Spleen (tissue), 11 donors: ENCODE results near the gene HID1. TPM values are rescaled to one million over a fixed set of nuclear protein-coding genes. Genes with fewer than 3 reads are reported as not detected.
A peak's percentile ranks its signal among the peaks of the same experiment; 100 is the strongest.

Source experiments
- DNase-seq: peaks from one replicate; pipeline ENCODE4 v3.0.0-alpha.2; 2020
- H3K27ac ChIP-seq, 8 donors: fragments of 200-600 bp; sonication (generic) in 7 of 8; 1 replicate in 4 of 8; 2 replicates in 4 of 8; pipeline versions ENCODE4 v1.5.0 to v1.8.0; 2016 to 2021; ENCODE audit warnings: inconsistent platforms in 4 of 8, mild to moderate bottlenecking in 4 of 8, moderate library complexity in 1 of 8
- H3K27me3 ChIP-seq, 7 donors: fragments of 200-600 bp; sonication (generic) in 6 of 7; replicated peaks in 1 of 7; 1 replicate in 4 of 7; 2 replicates in 3 of 7; pipeline versions ENCODE4 v1.5.0 to v1.8.0; 2016 to 2021; ENCODE audit warnings: inconsistent platforms in 3 of 7, mild to moderate bottlenecking in 1 of 7
- H3K36me3 ChIP-seq, 6 donors: fragments of 200-600 bp; sonication (generic) in 5 of 6; 1 replicate in 4 of 6; 2 replicates in 2 of 6; pipeline versions ENCODE4 v1.5.0 to v1.8.0; 2016 to 2021; ENCODE audit warnings: inconsistent platforms in 2 of 6
- H3K4me1 ChIP-seq, 6 donors: fragments of 200-600 bp; sonication (generic) in 5 of 6; 1 replicate in 3 of 6; 2 replicates in 3 of 6; pipeline versions ENCODE4 v1.5.0 to v1.8.0; 2016 to 2021; ENCODE audit warnings: inconsistent platforms in 3 of 6
- H3K4me3 ChIP-seq, 8 donors: fragments of 200-600 bp; sonication (generic) in 7 of 8; 1 replicate in 4 of 8; 2 replicates in 4 of 8; pipeline versions ENCODE4 v1.5.0 to v1.8.0; 2016 to 2021; ENCODE audit warnings: inconsistent platforms in 4 of 8, mild to moderate bottlenecking in 4 of 8, moderate library complexity in 2 of 8
- H3K9me3 ChIP-seq, 8 donors: fragments of 200-600 bp; sonication (generic) in 7 of 8; 1 replicate in 4 of 8; 2 replicates in 4 of 8; pipeline versions ENCODE4 v1.5.0 to v1.8.0; 2016 to 2021; ENCODE audit warnings: inconsistent platforms in 4 of 8
- POLR2A ChIP-seq, 3 donors: fragments of 450-650 bp; IDR thresholded peaks; one replicate each; pipeline ENCODE4 v1.5.1; 2017; ENCODE audit warnings: antibody characterized with exemption in 3 of 3, mild to moderate bottlenecking in 1 of 3
- POLR2AphosphoS5 ChIP-seq, 3 donors: sonication (generic); formaldehyde crosslinking; IDR thresholded peaks; one replicate each; pipeline ENCODE4 v1.5.1; 2017; ENCODE audit warnings: antibody characterized with exemption in 3 of 3
- WGBS, 5 donors: extraction: QIAGEN DNeasy Blood & Tissue Kit in 3 of 5; methylation state at CpG; one replicate each; pipeline versions ENCODE4 v1.1.5 to v1.1.7; 2013 to 2018; 5-methylcytosine and 5-hydroxymethylcytosine counted together
- intact Hi-C: fragments of 100-400 bp; cut with DNase I; formaldehyde crosslinking; loops from one replicate; pipeline ENCODE4 v1.15.0; 2023; ENCODE audit warnings: low total_unique reads
- polyA plus RNA-seq, 3 donors: library from polyadenylated mRNA; stranded (reverse); fragments of 200-250 nt; gene quantifications; one replicate each; pipeline ENCODE4 v1.2.1, GENCODE V29; 2013
- total RNA-seq, 7 donors: library from RNA; depleted of rRNA in 3 of 7; stranded (reverse); fragments of >200 nt in 3 of 7; fragmentation: NEBNext Ultra II Directional in 4 of 7; extraction: Animal tissue kit (Norgen Biotek cat#: 25700) in 4 of 7; gene quantifications; one replicate each; pipeline versions ENCODE4 v1.1.0 to v1.2.1, GENCODE V29; 2016 to 2021
- TF ChIP-seq, protein P1 (sequence below), 11 experiments: fragments of 200-600 bp in 7 of 11; fragments of 450-650 bp in 4 of 11; sonication (generic) in 4 of 11; IDR thresholded peaks in 8 of 11; conservative IDR thresholded peaks in 3 of 11; 1 replicate in 7 of 11; 2 replicates in 4 of 11; pipeline versions ENCODE4 v1.4.0 to v1.8.0; 2016 to 2021; ENCODE audit warnings: antibody characterized with exemption in 11 of 11, inconsistent platforms in 4 of 11, mild to moderate bottlenecking in 1 of 11
- donor health status: healthy with polysubstance abuse.
- donor health status: DM: no; HTN: no; CAD: no; lungs with moderate emphysema.
- donor health status: DM: no; HTN: no; CAD: no.
- donor health status: Bipolar disorder and iron deficiency.
- donor health status: healthy.
- donor health status: DM: no; HTN: no; CAD: no.
- donor health status: DM: yes; HTN: yes; CAD: no.

HID1 gene
- total and polyA plus RNA-seq, 10 donors: 5.2 to 39.4 (median 24.8) TPM

DNA sequence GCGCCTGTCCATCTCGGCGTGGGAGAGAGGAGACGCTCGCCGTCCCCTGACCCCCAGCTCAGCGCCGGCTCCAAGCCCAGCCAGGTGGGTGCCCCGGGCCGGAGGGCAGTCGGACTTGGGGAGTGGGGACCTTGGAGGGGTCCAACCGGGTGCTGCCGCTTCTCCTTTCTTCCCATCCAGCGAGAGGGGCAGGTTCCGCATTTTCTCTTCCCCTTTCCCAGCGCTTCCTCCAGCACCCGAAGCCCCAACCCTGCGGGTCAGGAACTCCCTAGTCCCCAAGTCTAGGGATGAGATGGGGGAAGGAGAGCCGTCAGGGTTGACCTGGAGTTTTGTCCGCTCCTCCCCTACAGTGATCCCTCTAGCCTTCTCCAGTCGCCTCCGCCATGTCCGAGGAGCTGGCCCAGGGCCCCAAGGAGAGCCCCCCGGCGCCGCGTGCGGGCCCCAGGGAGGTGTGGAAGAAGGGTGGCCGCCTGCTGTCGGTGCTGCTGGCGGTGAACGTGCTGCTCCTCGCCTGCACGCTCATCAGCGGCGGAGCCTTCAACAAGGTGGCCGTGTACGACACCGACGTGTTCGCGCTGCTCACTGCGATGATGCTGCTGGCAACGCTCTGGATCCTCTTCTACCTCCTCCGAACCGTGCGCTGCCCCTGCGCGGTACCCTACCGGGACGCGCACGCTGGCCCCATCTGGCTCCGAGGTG is 48.2 kb downstream of the HID1 start, which contains the start of gene OTOP2:
Gene OTOP2 (plus strand): TSS at position 24 of the 699 bp plus-strand sequence. CDS start 360 bp downstream, at position 384.
- peaks cover 5 to 95% (median 73%) of the 10 kb centered on the region in 7 donors for H3K27me3 ChIP-seq
- 3 to 6% (median 4%) methylated on average over 27 to 54 of the region's 54 CpGs for WGBS, 5 donors
- TF ChIP-seq POLR2AphosphoS5 (IDR thresholded peaks at IDR 0.05): no peak
- TF ChIP-seq, protein P1, sequence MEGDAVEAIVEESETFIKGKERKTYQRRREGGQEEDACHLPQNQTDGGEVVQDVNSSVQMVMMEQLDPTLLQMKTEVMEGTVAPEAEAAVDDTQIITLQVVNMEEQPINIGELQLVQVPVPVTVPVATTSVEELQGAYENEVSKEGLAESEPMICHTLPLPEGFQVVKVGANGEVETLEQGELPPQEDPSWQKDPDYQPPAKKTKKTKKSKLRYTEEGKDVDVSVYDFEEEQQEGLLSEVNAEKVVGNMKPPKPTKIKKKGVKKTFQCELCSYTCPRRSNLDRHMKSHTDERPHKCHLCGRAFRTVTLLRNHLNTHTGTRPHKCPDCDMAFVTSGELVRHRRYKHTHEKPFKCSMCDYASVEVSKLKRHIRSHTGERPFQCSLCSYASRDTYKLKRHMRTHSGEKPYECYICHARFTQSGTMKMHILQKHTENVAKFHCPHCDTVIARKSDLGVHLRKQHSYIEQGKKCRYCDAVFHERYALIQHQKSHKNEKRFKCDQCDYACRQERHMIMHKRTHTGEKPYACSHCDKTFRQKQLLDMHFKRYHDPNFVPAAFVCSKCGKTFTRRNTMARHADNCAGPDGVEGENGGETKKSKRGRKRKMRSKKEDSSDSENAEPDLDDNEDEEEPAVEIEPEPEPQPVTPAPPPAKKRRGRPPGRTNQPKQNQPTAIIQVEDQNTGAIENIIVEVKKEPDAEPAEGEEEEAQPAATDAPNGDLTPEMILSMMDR (IDR thresholded peaks at IDR 0.05 in 8 of 11, conservative IDR thresholded peaks at IDR 0.05 in 3 of 11): no peak
- TF ChIP-seq POLR2A (IDR thresholded peaks at IDR 0.05): no peak
- peaks cover 15 to 30% (median 24%) of the 10 kb centered on the region in 6 donors for H3K4me1 ChIP-seq
- peak; percentile 80 for DNase-seq
- no peaks in the 10 kb centered on the region for H3K36me3 ChIP-seq
- H3K9me3 ChIP-seq: no peaks in the 10 kb centered on the region
- intact Hi-C loops: no loop called here
- H3K27ac ChIP-seq: no peak within 1 kb of the TSS
- H3K4me3 ChIP-seq: peak within 1 kb of the TSS in 6 of 8 donors; percentile 21 to 67 (median 29)

DNA sequence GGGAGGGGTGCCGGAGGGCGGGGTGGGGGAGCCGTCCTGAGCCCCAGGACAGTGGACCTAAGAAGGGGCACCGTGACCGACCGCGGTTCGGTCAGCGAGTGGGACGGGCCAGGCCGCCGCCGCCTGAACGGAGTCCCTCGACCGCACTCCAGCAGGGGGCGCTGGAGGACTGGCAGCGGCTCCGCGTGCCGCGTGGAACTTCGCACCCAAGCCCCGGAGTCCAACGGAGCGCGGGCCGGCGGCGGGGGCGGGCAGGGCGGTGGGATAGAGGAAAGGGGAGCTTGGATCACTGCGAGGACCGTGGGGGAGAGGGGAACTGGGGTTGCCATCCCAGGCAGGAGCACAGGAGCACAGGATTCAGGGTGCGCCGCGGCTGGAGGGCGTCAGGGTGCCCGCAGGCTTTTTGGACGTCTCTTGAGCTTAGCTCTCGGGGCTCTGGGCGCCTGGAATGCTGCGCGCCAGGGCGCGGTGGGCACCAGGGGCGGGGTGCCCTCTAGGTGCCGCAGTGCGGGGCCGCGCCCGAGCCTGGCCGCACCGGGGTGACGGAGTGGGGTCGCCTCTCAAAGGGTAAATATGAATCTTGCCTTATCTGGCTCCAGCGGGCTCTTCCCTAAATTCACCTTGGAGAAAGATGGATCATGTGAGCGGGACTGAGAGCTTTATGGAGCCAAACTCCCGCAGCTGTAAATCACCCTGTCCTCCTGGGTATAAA is 48.9 kb downstream of the HID1 start:
- no peak for TF ChIP-seq POLR2A (IDR thresholded peaks at IDR 0.05)
- TF ChIP-seq POLR2AphosphoS5 (IDR thresholded peaks at IDR 0.05): peak in 1 of 3 donors; percentile 57
- TF ChIP-seq, protein P1 (IDR thresholded peaks at IDR 0.05 in 8 of 11, conservative IDR thresholded peaks at IDR 0.05 in 3 of 11): peak; percentile 48 to 95 (median 81)
- no peaks in the 10 kb centered on the region for H3K9me3 ChIP-seq
- H3K4me1 ChIP-seq: peaks cover 15 to 32% (median 24%) of the 10 kb centered on the region in 6 donors
- intact Hi-C loops: no loop called here
- H3K36me3 ChIP-seq: no peaks in the 10 kb centered on the region
- H3K27me3 ChIP-seq: peaks cover 5 to 97% (median 75%) of the 10 kb centered on the region in 7 donors
- 2 to 4% (median 3%) methylated on average over 25 to 59 of the region's 59 CpGs for WGBS, 5 donors
- peak; percentile 94 for DNase-seq
- H3K27ac ChIP-seq: no peak overlapping the region
- H3K4me3 ChIP-seq: peak overlapping the region in 6 of 8 donors; percentile 21 to 67 (median 29)

DNA sequence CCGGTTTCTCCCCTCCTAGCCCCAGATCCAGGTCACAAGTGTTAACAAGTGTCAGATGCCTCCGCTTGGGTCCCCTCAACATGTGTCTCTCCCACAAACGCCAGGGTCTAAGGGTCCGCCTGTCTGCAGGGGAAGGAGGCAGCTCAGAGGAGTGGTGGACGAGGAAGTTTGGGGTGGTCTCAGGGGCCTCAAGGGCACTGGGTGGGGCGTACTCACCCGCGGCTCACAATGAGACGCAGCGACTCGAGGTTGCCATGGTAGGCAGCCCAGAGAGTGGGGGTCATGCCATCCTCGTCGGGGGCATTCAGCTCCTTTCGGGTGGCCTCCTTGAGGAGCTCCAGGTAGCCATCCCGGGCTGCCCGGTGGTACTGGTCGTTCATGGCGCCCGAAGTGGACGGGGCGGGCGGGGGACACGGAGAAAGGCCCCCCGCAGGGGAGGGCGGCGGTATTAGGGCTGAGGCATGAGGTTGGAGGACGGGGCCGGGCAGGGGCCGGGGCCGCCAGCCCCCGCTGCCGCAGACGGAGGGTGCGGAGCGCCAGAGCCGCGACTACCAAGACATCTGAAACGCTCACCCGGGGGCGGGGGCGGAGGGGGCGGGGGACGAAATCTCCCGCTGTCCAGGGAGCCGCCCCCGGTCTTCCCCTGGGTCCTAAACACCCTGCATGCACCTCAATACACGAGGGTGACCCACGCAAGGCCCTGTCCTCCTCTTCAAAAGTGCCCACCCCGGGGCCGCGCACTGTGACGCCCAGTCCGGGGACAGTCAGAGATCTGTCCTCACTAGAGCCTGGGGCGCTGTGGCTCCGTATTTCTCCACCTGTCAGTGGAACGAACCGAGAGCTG is 49.6 kb downstream of the HID1 start, which contains the start of gene USH1G:
Gene USH1G (minus strand): TSS at position 562 of the 844 bp plus-strand sequence. CDS start 182 bp downstream, at position 380.
- DNase-seq: no peak
- H3K27ac ChIP-seq: no peak within 1 kb of the TSS
- peaks cover 5 to 100% (median 75%) of the 10 kb centered on the region in 7 donors for H3K27me3 ChIP-seq
- TF ChIP-seq, protein P1 (IDR thresholded peaks at IDR 0.05 in 8 of 11, conservative IDR thresholded peaks at IDR 0.05 in 3 of 11): no peak
- no peak for TF ChIP-seq POLR2A (IDR thresholded peaks at IDR 0.05)
- no peak for TF ChIP-seq POLR2AphosphoS5 (IDR thresholded peaks at IDR 0.05)
- intact Hi-C loops: no loop called here
- H3K4me3 ChIP-seq: peak within 1 kb of the TSS in 6 of 8 donors; percentile 21 to 67 (median 29)
- no peaks in the 10 kb centered on the region for H3K9me3 ChIP-seq
- no peaks in the 10 kb centered on the region for H3K36me3 ChIP-seq
- 4 to 7% (median 5%) methylated on average over 17 to 56 of the region's 57 CpGs for WGBS, 5 donors
- peaks cover 15 to 32% (median 24%) of the 10 kb centered on the region in 6 donors for H3K4me1 ChIP-seq
